KOPT-K1 (cell line): ENCODE measurements around the gene ITGB7.
"Not testable (repeated sequence)": the region's sequence is repeated elsewhere in the genome, so short reads cannot be mapped to it uniquely, and the experiment has no call there.

Experiments used
- H3K27ac ChIP-seq: fragments of 200-600 bp; sonication (generic); 2 replicates; pipeline ENCODE4 v1.5.1; 2016; ENCODE audit warnings: antibody characterized with exemption, mild to moderate bottlenecking, low read depth, low read length; ENCODE audit not compliant: poor library complexity, severe bottlenecking
- H3K36me3 ChIP-seq: fragments of 200-600 bp; sonication (generic); 2 replicates; pipeline ENCODE4 v1.5.1; 2017; ENCODE audit warnings: antibody characterized with exemption, mild to moderate bottlenecking, low read length, moderate library complexity; ENCODE audit not compliant: insufficient read depth
- H3K9me3 ChIP-seq: fragments of 200-600 bp; sonication (generic); 2 replicates; pipeline ENCODE4 v1.5.1; 2017; ENCODE audit warnings: antibody characterized with exemption, low read length, mild to moderate bottlenecking; ENCODE audit not compliant: insufficient read depth, poor library complexity, severe bottlenecking

ITGB7 gene

GRCh38 chr12:53171725-53172329 lies 35.2 kb downstream of the ITGB7 start:
- Histone ChIP-seq H3K36me3 (no peaks in the 10 kb centered on the region), H3K9me3 (no peaks in the 10 kb centered on the region), H3K27ac (no peak overlapping the region)

GRCh38 chr12:53170876-53171724 lies 36.0 kb downstream of the ITGB7 start:
- Histone ChIP-seq H3K27ac (no peak overlapping the region), H3K9me3 (no peaks in the 10 kb centered on the region), H3K36me3 (no peaks in the 10 kb centered on the region)

- H3K27ac ChIP-seq: no peak overlapping the region
- no peaks in the 10 kb centered on the region for H3K36me3 ChIP-seq
- H3K9me3 ChIP-seq: no peaks in the 10 kb centered on the region
These were observed 36.8 kb downstream of the ITGB7 start for GRCh38 chr12:53170215-53170614.

DNA sequence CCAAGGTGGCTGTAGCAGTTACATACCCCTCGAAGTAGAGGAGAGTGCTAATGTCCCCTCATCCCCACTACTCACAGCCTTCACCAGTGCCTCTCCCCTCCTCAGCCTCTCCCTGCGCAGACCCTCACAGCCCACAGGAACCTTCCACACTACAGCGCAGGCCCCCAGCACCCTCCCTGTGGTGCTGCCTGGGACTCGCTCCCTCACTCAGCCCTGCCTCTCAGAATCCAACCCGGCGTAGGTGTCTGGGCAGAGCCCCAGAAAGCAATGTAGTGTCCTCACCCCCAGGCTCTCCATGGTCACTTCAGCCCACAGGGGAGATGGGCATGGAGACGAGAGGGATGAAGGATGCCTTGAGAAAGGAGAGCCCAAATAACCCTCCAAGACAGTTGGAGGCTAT lies 37.4 kb downstream of the ITGB7 start:
- no peaks in the 10 kb centered on the region for H3K9me3 ChIP-seq
- H3K27ac ChIP-seq: no peak overlapping the region
- no peaks in the 10 kb centered on the region for H3K36me3 ChIP-seq

DNA sequence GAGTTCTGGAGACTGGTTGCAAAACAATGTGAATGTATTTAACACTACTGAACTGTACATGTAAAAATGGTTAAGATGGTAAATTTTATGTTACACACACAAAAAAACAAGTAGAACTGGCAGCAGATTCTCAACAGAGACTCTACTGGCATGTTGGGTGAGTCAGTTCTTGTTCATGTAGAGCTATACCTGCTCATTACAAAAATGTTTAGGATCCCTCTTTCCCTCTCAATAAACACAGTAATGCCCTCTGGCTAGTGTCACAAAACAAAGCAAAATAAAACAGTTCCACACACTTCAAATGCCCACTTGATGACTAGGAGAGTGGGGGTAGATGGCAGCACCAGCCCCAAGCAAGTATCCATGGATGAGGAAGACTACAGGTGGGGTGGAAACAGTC lies 40.2 kb downstream of the ITGB7 start:
- no peaks in the 10 kb centered on the region for H3K36me3 ChIP-seq
- H3K27ac ChIP-seq: no peak overlapping the region
- H3K9me3 ChIP-seq: no peaks in the 10 kb centered on the region

DNA sequence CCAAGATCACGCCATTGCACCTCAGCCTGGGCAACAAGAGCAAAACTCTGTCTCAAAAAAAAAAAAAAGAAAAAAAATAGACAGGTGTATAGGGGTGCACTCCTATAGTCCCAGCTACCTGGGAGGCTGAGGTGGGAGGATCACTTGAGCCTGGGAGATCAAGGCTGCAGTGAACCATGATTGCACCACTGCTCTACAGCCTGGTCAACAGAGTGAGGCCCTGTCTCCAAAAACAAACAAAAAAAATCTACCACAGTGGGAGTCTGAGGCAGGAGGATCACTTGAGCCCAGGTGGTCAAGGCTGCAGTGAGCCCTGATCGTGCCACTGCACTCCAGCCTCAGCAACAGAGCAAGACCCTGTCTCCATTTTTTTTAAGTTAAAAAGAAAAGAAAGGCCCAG lies 44.0 kb downstream of the ITGB7 start:
- H3K9me3 ChIP-seq, H3K27ac ChIP-seq, H3K36me3 ChIP-seq: not testable (repeated sequence)

- Histone ChIP-seq H3K9me3 (no peaks in the 10 kb centered on the region), H3K27ac (no peak overlapping the region)
These were observed 45.7 kb downstream of the ITGB7 start for GRCh38 chr12:53161119-53161911.

GRCh38 chr12:53160673-53161072 lies 46.4 kb downstream of the ITGB7 start:
- no peaks in the 10 kb centered on the region for H3K9me3 ChIP-seq
- H3K27ac ChIP-seq: no peak overlapping the region
- no peaks in the 10 kb centered on the region for H3K36me3 ChIP-seq

More at GRCh38 chr12:53161119-53161911, 45.7 kb downstream of the ITGB7 start:
- no peaks in the 10 kb centered on the region for H3K36me3 ChIP-seq

DNA sequence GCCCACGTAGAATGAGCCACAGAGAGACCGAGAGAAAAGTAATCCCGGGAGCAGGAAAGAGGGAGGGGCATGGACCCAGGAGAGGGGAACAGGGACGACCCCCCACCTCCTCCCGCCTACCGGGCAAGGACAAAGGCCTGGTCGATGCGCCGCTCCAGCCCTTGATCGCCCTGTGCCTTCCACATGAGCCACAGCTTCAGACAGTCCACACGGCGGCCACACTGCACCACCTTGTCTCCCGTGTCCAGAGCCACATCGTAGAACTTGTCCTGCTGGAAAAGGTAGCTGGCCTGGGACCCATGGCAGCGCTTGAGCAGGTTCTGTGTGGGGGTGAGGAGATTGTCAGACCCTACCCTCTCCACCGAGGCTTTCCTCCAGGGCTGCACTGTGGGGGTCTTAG lies 47.1 kb downstream of the ITGB7 start:
- Histone ChIP-seq H3K27ac (no peak overlapping the region), H3K9me3 (no peaks in the 10 kb centered on the region), H3K36me3 (no peaks in the 10 kb centered on the region)

DNA sequence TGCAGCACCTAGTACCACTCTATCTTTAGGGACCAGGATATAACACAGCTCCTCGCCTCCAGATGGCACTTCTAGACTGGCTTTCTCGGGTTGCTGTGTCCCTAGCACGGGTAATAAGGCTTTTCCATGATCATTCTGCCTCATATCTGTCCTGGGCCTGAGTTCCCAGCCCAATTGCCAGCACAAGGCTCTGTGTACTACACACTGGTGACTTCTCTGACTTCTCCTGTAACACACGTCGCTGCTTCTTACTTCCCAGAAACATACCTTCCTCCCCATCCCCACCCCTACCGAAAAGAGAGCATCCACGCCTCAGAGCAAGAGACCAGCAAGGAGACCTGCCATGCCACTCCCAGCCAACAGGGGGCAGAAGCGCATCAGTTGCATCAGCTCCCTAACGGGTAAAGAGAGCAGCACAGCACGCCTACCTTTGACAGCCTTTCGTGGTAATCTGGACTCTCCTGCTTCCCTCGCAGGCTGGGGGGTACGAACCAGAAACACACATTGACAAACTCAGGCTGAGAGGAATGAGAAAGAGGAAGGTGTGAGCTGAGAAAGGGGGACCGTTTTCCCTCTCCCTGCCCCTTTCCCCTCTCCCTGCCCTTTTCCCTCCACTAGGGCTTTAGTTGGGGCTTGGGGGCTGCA lies 47.7 kb downstream of the ITGB7 start:
- Histone ChIP-seq H3K36me3 (no peaks in the 10 kb centered on the region), H3K27ac (peak overlapping the region; percentile 36), H3K9me3 (no peaks in the 10 kb centered on the region)

GRCh38 chr12:53152390-53152789 lies 54.7 kb downstream of the ITGB7 start:
- Histone ChIP-seq H3K36me3 (no peaks in the 10 kb centered on the region), H3K27ac (no peak overlapping the region), H3K9me3 (no peaks in the 10 kb centered on the region)

- Histone ChIP-seq H3K36me3 (no peaks in the 10 kb centered on the region), H3K9me3 (no peaks in the 10 kb centered on the region), H3K27ac (no peak overlapping the region)
These were observed 56.0 kb downstream of the ITGB7 start for GRCh38 chr12:53151039-53151438.

- no peaks in the 10 kb centered on the region for H3K36me3 ChIP-seq
- H3K9me3 ChIP-seq: no peaks in the 10 kb centered on the region
- no peak overlapping the region for H3K27ac ChIP-seq
These were observed 59.4 kb downstream of the ITGB7 start for GRCh38 chr12:53147653-53148052.

- Histone ChIP-seq H3K36me3 (no peaks in the 10 kb centered on the region), H3K9me3 (no peaks in the 10 kb centered on the region)
These were observed 59.9 kb downstream of the ITGB7 start for GRCh38 chr12:53147181-53147580.

More at GRCh38 chr12:53147181-53147580, 59.9 kb downstream of the ITGB7 start:
- no peak overlapping the region for H3K27ac ChIP-seq
